ENCODE measurements around the gene GRIK5.
"Not testable (repeated sequence)": the region's sequence is repeated elsewhere in the genome, so short reads cannot be mapped to it uniquely, and the experiment has no call there.

The GRIK5 gene

DNA sequence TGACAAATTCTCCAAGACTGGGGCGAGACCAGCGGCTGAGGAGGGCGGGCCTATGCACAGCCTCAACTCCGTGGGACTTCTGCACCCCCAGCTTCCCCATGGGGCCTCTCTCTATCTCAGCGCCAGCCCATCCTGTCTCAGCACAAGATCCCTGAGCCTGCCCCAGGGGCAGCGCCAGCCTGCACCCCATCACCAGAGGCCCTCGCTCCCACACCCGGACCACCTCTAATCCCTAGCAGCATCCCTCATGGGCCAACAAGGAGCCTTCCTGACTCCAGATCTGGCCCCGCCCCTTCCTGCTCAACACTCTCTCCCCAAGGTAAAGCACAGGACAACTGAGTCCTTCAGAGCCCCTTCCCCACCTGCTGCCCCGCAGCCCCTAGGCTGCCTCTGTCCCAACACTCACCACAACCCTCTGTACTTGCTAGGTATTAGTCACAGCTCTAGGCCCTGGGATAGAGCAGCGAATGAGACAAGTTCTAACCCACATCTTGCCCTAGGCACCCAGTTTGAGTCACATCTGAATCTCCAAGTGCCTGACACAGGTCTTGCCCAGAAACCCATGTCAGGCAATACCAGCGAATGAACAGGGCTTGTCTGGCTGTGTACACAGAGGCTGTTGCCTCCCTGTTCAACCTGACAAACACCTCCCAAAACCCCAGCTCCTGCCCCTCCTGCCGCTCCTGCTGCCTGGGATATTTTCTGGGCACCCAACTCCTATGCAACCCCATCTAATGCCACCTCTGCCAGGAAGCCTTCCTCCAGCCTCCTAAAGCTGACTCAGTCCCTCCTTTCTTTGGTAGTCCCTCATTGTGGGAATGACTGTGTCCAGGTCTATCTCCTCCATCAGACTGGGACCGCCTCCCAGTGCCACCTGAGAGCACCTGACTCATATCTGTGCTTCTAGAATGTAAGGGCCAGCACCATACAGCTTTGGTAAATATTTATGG, 18.6 kb downstream of the GRIK5 start:
- no peak for DNase-seq (ENCODE audit: low read depth in 2 of 2)

DNA sequence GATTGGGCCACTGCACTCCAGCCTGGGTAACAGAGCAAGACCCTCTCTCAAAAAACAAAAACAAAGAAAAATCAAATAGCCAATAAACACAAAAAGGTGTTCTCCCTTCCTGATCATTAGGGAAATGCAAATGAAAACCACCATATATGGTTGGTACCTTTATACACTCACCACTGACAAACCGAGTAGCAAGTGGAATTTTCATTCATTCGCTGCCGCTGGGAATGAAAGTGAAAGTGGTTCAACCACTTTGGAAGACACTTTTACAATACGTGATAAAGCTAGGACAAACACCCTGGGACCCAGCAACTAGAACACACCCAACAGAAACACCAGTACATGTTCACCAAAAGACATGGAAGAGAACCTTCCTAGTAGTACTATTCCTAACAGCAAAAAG, 21.0 kb downstream of the GRIK5 start:
- DNase-seq (ENCODE audit: low read depth in 2 of 2): no peak

DNA sequence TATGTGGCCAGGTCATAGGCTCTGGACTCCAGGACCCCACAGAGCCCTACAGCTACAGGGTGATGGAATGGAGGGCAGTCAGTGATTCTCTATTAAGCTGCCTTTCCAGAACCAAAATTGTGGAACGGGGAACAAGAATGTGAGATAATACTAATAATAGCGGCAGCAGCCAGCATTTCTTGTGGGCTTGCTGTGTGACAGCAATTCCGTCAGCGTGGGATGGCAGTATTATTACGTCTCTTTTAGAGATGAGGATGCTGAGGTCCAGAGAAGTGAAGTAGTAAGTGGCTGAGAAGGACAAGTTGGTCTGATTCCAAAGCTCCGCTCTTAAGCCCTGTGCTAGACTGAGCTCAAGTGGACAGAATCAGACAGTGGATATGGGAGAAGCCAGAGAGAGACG, 24.4 kb downstream of the GRIK5 start:
- DNase-seq (ENCODE audit: low read depth in 2 of 2): no peak

DNA sequence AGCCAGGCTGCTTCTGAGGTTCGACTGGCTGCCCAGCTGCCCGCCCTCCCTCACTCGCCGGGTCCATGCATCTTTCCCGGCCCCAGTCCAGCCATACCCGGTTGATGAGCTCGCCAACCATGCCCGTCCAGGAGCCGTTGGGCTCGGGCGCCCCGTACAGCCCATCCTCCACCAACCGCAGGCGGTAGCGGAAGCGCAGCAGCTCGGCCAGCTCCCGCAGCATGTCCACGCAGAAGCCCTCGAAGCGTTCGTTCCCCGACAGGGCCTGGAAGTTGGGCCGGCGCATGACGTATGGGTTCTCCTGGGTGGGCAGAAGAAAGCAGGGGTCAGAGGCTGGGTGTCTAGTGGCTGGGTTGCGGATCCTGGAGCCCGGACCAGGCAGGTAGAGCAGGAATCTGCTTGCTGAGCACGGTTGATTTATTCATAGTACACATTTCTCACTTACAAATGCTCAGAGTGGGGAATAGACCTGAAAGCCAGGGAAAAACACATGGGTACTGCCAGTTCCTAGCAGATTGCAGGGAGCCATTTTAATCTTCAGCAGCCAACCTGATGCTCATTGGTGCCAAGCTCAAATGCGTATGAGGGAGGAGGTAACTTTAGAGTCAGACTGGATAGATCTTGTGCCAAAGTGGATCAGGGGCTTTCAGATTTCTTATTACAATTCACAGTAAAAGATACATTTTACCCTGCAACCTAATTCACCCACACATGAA, 27.4 kb downstream of the GRIK5 start:
- no peak for DNase-seq (ENCODE audit: low read depth in 2 of 2)

DNA sequence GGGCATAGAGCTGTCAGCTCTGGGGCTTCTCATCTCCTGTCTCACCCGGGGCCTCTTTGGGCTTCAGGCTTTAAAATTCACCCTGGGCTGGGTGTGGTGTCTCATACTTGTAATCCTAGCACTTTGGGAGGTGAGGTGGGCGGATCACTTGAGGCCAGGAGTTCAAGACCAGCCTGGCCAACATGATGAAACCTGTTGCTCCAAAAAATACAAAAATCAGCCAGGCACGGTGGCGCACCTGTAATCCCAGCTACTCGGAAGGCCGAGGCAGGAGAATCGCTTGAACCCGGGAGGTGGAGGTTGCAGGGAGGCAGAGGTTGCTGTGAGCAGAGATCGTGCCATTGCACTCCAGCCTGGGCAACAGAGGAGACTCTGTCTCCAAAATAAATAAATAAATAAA, 29.5 kb downstream of the GRIK5 start:
- DNase-seq (ENCODE audit: low read depth in 2 of 2): not testable (repeated sequence)

DNA sequence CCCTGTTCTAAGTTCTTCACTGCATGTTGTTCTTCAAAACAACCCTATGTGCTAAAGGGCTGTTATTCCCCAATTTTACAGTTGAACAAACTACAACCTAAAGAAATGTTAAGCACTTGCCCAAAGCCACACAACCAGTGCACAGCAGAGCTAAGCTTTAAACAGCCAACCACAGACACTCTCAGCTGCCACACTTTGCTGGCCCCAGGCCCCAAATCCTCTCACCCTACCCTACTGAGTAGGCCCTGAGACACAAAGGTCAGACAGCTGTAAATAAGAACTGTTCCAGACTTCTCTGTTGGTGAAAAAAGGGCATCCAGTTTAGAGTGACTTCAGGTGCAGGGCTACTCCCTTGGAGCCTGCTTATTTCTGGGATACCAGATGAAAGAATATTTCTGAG, 30.0 kb downstream of the GRIK5 start:
- no peak for DNase-seq (ENCODE audit: low read depth in 2 of 2)

DNA sequence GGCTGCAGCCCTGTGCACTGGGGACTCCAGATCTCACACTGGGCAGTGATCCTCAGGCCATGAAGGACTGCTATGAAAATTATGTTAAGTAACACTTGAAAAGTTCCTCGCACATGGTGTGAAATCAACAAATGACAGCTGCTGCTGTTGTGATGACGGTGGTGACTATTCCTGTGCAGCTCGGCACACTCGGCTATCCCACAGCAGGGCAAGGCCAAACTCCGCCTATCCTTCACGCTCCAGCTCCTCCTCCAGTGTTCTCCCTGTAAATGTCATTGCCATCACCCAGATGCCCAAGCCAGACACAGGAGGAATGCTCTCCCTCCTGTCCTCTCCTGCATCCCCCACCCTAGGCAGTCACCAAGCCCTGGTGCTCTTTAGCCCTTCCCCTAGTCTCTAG, 31.3 kb downstream of the GRIK5 start:
- no peak for DNase-seq (ENCODE audit: low read depth in 2 of 2)

DNA sequence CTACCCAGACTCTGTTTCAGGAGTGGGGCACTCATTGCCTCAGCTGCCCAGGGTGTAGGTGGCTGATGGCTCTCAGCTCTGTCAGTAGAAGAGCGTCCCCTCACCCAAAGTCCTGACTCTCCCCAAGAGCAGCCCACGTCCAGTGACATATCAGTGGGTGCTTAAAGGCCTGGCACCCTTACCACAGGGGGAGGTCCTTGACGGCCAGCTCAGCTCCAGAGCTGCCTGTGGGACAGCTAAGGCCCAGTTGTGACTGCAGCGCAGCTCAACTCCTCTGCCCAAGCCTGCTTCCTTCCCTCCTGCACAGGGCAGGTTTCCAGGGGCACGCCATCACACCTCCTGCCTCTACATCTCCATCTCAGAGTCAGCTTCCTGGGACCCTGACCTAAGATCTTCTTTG, 32.4 kb downstream of the GRIK5 start:
- no peak for DNase-seq (ENCODE audit: low read depth in 2 of 2)

DNA sequence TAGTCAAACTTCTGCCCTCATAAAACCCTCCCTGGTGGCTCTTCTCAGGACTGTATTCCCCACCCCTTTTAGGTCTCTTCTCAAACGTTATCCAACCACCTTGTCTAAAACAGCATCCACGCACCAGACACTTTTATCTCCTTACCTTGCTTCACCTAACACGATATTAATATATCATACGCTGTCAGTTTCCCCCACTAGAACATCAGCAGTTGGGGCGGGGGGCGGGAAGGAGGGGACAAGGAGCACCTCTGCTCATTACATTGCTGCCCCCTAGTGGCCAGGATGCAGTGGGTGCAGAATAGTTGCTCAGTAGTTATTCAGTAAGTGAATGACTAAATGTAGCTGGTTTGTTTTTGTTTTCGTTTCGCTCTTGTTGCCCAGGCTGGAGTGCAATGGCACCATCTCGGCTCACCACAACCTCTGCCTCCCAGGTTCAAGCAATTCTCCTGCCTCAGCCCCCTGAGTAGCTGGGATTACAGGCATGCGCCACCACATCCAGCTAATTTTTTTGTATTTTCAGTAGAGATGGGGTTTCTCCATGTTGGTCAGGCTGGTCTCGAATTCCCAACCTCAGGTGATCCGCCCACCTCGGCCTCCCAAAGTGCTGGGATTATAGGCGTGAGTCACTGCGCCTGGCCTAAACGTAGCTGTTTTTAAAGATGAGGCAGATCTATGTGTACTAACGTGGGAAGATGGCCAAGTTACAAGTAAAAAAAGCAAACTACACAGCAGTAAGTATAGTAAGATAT, 35.2 kb downstream of the GRIK5 start:
- DNase-seq (ENCODE audit: low read depth in 2 of 2): peak; percentile 34 to 37

DNA sequence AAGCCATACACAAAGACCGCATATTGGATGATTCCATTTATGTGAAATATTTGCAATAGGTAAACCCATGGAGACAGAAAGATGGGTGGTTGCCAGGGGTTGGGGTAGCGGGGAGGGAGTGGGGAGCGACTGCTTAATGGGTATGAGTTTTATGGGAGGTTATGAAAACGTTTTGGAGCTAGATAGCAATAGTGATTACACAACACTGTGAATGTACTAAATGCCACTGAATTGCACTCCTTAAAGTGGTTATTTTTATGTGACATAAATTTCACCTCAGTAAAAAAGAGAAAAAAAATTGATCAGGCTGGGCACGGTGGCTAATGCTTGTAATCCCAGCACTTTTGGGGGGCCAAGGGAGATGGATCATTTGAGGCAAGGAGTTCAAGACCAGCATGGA, 36.6 kb downstream of the GRIK5 start:
- DNase-seq (ENCODE audit: low read depth in 2 of 2): no peak

DNA sequence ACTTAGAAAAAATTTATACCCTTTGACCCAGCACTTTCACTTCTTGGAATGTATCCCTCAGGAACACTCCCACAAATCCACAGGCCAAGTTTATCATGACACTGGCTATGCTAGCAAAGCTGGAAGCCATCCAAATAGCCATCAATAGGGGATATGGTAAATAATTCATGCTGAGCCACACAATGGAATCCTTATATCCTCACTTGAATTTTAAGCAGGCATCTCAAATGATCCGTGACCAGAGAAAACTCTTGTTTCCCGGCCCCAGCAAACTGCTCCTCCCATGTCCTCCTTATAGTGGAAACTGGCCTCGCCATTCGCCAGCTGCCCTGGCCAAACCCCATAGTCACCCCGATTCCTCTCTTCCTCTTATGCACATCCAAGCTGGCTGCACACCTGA, 37.6 kb downstream of the GRIK5 start:
- no peak for DNase-seq (ENCODE audit: low read depth in 2 of 2)

DNA sequence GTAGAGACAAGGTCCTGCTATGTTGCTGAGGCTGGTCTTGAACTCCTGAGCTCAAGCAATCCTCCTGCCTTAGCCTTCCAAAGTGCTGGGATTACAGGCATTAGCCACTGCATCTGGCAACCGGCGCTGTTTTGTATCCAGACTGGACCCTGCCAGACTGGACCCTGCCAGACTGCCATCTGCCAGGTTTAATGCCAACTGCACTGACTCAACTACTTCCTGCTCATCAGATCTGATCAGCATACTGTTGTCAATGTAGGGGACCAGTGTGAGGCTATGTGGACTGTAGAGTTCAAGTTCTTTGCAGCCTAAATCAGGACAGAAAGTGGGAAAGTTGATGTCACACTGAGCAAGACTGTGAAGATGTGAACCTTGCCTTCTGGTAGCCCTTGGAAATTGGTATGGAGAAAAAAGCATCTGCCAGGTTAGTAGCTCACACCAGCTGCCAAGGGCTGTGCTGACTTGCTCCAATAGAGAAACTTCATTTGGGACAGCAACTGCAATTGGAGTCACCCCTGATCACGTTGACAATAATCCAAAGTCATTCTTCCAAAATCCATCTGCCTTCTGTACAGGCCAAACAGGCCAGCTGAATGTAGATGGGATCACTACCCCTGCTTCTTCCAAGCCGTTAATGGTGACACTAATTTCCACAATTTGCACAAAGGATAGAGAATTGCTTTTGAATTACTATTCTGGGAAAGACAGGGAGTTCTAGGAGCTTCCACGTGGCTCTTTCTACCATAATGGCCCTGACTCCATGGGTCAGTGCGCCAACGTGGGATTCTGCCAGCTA, 39.2 kb downstream of the GRIK5 start:
- no peak for DNase-seq (ENCODE audit: low read depth in 2 of 2)

DNA sequence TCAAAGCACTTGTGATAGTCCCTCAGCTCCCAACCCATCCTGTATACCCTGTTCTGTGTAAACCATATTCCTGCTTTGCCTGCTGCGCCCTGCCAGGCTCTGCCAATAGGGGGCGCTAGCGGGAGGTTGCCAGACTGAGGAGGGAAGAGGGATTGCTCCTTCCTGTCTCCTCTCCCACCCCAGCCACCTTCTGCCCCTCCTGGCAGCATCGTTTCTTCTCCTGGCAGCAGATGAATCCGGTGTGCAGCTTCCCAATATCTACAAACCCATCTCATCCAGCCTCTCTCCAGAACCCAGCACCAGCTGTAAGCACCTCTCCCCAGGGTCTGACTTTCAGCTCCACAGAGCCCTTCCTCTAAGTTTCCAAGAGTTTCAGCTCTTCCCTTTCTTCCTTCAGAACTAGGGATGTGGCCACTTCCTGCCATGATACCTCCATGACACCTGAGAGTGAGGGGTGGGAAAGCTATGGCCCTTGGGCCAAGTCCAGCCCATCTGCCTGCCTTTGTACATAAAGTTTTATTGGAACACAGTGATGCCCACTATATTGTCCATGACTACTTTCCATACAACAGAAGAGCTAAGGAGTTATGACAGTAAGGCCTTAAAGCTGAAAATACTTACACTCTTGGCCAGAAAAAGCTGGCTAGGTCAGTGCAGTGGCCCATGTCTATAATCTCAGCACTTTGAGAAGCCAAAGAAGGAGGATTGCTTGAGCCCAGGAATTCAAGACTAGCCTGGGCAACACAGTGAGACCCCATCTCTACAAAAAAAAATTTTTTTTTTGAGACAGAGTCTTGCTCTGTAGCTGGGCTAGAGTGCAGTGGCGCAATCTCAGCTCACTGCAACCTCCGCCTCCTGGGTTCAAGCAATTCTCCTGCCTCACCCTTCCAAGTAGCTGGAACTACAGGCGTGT, 41.4 kb downstream of the GRIK5 start:
- no peak for DNase-seq (ENCODE audit: low read depth in 2 of 2)

DNA sequence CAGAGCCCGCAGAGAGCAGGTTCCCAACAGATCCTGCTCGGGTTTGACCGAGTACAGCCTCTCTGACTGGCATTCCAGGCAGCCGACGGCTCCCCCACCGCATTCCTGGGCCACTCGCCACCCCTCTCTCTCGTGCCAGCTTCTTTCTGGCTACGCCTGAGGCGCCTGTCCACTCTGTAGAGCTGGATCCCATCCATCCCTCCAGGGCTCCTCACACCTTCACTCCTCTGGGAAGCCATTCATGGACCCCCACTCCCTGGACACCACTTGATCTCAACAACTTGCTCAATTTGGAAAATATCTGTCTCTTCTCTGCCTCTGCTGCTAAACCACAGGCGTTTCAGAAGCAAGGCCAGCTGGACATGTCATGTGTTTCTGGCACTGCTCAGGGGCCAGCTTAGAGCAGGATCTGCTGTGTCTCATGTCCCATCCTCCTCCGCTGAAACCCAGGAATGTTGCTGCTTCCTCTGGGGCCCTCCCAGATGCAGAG, 45.3 kb downstream of the GRIK5 start:
- DNase-seq (ENCODE audit: low read depth in 2 of 2): no peak

DNA sequence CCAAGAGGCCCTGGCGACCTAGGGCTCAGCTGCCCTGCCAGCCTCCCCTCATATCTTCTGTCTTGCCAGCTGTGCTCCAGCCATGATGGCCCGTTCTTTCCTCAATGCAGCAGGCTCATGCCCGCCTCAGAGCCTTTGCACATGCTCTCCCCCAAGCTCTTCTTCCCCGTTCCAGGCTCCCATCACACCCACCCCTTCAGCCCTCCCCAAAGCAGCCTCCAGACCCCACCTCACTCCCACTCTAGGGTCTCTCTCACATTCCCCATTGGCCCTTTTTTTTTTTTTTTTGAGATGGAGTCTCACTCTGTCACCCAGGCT, 46.1 kb downstream of the GRIK5 start:
- DNase-seq (ENCODE audit: low read depth in 2 of 2): no peak

DNA sequence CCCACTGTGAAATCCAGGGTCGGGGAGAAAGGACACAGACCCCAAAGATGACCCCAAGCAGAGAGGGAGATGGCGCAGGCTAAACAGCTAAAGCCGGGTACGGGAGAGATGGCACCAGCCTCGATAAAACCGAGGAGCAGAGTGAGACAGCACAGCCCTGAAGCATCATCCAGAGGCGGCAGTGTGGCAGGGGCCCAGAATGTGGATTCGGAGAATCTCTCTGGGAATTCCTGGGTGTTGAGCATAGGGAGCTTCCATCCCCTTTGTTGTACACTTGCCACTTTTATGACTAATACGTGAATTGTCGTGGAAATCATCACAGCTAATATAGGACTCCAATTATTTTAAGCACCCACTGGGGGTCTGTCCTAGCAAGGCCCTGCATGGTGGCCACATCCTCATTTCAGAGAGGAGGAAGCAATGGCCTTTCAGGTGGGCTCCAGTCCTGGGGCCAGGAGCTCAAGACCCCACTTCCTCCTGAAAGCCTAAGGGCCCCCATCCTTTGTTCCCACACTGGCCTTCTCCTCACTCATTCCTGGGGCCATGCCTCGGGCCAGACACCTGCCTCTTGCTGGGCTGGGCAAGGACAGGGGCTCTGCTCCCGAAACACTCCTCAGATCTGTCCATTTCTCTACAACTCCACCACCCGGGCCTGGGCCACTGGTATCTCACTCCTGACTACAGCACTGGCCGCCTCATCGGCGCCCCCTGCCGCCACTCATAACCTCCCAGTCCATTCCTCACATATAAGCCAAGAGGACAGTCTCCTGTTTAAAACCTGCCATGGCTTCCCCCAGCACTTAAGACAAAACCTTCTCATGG, 46.7 kb downstream of the GRIK5 start:
- DNase-seq (ENCODE audit: low read depth in 2 of 2): no peak

DNA sequence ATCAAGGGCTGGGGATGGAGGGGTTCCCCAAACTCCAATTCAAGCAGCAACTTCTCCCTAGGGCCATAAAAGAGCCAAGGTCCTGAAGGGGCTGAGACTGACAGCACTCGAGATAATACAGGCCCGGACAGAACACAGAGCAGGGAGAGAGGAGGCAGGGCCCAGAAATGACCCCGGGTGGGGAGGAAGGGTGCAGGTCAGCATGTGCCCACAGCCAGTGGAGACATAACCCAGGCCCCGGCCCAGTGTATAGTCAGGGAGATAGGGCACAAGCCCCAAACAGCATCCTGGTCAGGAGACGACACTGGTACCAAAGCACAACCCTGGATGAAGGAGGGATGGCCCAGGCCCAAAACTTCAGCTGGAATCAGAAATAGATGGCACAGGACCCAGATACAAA, 47.4 kb downstream of the GRIK5 start:
- DNase-seq (ENCODE audit: low read depth in 2 of 2): no peak

DNA sequence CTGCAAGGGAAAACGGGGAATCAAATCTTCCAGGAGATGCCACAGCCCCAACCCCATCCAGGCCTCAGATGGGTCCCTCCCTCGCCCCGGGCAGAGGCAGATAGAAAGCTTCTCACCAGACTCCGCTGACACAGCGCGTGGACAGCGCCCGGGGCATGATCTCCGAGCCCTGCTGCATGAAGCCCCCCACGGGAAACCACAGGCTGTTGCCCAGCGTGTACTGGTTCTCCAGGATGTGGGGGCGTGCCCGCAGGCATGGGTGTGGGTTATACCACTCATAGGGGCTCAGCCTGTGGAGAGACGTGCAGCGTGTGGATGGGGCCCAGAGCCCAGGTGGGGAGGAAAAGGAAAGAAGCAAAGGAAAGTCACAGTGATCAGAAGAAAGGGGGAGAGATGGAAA, 48.8 kb downstream of the GRIK5 start:
- DNase-seq (ENCODE audit: low read depth in 2 of 2): no peak

DNA sequence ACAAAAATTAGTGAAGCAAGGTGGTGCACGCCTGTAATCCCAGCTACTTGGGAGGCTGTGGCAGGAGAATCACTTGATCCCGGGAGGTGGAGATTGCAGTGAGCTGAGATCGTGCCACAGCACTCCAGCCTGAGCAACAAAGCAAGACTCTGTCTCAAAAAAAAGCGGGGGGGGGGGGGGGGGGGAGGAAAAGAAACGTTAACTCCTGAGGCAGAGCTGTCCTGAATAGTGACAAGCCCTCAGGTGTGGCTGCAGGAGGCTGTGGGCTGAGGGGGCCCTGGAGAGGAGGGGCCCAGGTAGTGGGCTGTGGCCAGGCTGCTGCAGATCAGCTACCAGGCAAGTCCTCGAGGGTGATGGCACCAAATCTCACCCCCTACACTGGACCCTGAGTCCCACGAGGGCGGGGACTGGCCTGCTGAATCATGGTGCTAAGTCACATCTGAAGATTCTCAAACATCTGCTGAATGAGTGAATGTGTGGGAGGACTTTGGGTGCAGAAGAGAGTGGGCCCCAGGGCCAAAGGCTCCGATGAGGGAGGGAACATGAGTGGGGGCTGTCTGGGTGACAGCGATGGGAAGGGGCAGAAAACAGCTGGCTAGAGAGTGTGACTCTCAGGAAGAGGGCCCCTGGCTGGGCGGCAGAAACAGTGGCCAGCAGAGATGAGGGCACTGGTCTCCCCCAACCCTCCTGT, 51.4 kb downstream of the GRIK5 start:
- DNase-seq (ENCODE audit: low read depth in 2 of 2): no peak

Data from stimulated activated CD8-positive, alpha-beta memory T cell treated with anti-CD3 and anti-CD28 coated beads, Interleukin-2, amount 100 ng/mL, for 1 hour (primary cell).